ENCODE measurements around the gene ARHGEF37. TPM values are rescaled to one million over a fixed set of nuclear protein-coding genes. Genes with fewer than 3 reads are reported as not detected.
"Not testable (repeated sequence)": the region's sequence is repeated elsewhere in the genome, so short reads cannot be mapped to it uniquely, and the experiment has no call there.

Gene ARHGEF37
- polyA plus RNA-seq, 1 donor, result 4.5 TPM

DNA sequence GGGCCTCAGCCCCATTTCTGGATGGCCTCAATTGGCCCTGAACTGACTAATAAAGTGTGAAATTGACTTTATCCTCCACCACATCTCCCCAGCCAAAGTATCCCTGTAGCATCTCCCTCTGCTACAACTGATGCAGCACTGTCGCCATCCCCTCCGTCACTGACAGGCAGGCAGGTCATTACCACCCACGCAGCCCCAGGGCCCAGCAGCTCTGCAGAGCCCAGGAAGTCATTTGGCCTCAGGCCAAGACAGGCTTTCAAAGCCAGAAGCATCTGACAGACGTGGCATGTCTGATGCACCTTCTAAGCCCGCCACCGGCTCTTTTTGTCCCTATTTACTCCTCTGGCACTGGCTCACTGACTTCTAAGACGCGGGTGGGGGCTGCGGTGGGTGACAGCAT is 65.3 kb downstream of the ARHGEF37 start:
- no peak overlapping the region for H3K27ac ChIP-seq (ENCODE audit: low read length)
- WGBS (ENCODE audit: insufficient coverage, low lambda C conversion rate), result no CpG with 5 or more reads among the region's 9 CpGs

DNA sequence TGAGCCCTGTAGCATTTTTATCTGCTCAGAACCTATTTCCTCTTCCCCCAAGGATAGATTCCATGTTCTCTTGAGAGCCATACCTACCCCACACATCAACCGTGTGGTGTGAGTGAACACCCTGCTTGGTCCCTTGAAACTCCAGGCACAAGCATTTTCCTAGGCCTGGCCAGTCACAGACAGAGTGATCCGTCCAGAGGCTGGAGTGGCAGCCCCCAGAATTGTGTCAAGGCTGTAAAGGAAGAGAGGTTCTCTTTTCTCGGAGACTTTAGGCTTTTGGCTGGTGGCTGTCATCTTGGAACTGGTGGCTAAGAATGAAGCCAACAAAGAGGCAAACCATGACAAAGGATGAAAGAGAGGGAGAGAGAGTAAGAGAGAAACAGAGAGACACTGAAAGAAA is 66.0 kb downstream of the ARHGEF37 start:
- H3K9me3 ChIP-seq (ENCODE audit: control insufficient read depth, low read depth, low read length), result no peaks in the 10 kb centered on the region
- H3K27ac ChIP-seq (ENCODE audit: low read length), result no peak overlapping the region
- H3K27me3 ChIP-seq (ENCODE audit: control insufficient read depth, insufficient read depth, low read length), result no peaks in the 10 kb centered on the region
- H3K4me3 ChIP-seq (ENCODE audit: low read length), result no peak overlapping the region
- no CpG with 5 or more reads among the region's 3 CpGs for WGBS (ENCODE audit: insufficient coverage, low lambda C conversion rate)
- DNase-seq, result no peak
- H3K4me1 ChIP-seq (ENCODE audit: control insufficient read depth, insufficient read depth, low read length), result no peaks in the 10 kb centered on the region
- no peaks in the 10 kb centered on the region for H3K36me3 ChIP-seq (ENCODE audit: control insufficient read depth, insufficient read depth, low read length)

More for the DNA sequence above, 65.3 kb downstream of the ARHGEF37 start:
- Histone ChIP-seq H3K27me3 (ENCODE audit: control insufficient read depth, insufficient read depth, low read length) (no peaks in the 10 kb centered on the region), H3K4me1 (ENCODE audit: control insufficient read depth, insufficient read depth, low read length) (no peaks in the 10 kb centered on the region), H3K9me3 (ENCODE audit: control insufficient read depth, low read depth, low read length) (no peaks in the 10 kb centered on the region), H3K36me3 (ENCODE audit: control insufficient read depth, insufficient read depth, low read length) (no peaks in the 10 kb centered on the region), H3K4me3 (ENCODE audit: low read length) (no peak overlapping the region)
- DNase-seq, result no peak

DNA sequence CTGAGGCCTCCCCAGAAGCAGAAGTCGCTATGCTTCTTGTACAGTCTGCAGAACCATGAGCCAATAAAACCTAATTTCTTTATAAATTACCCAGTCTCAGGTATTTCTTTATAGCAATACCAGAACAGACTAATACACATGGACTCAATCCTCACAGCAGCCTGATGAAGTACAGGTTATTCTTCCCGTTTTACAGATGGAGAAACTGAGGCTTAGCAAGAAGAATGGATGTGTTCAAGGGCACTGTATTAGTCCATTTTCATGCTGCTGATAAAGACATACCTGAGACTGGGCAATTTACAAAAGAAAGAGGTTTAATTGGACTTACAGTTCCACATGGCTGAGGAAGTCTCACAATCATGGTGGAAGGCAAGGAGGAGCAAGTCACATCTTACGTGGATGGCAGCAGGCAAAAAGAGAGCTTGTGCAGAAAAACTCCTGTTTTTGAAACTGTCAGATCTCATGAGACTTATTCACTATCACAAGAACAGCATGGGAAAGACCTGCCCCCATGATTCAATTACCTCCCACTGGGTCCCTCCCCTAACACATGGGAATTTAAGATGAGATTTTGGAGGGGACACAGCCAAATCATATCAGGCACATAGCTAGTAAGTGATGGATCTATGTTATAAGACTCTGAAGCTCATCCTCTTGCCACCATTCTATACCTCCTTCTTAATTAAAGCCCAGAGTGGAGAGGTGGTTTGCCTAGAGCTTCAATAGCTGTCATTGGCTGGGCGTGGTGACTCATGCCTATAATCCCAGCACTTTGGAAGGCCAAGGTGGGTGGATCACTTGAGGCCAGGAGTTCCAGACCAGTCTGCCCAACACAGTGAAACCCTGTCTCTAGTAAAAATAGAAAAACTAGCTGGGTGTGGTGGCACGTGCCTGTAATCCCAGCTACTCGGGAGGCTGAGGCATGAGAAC is 67.4 kb downstream of the ARHGEF37 start:
- not testable (repeated sequence) for H3K27me3 ChIP-seq (ENCODE audit: control insufficient read depth, insufficient read depth, low read length); H3K36me3 ChIP-seq (ENCODE audit: control insufficient read depth, insufficient read depth, low read length); H3K4me3 ChIP-seq (ENCODE audit: low read length); H3K9me3 ChIP-seq (ENCODE audit: control insufficient read depth, low read depth, low read length); H3K4me1 ChIP-seq (ENCODE audit: control insufficient read depth, insufficient read depth, low read length); H3K27ac ChIP-seq (ENCODE audit: low read length); DNase-seq
- WGBS (ENCODE audit: insufficient coverage, low lambda C conversion rate), result no CpG with 5 or more reads among the region's 6 CpGs

DNA sequence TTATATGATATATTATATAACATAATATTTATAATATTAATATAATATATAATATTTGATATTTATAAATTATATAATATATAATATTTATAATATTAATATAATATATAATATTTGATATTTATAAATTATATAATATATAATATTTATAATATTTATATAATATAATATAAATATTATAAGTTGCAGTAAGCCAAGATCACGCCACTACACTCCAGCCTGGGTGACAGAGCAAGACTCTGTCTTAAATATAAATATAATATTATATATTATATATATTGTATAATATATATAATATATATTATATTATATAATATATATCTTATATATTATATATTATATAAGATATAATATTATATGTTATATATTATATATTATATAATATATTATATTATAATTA is 68.4 kb downstream of the ARHGEF37 start:
- H3K36me3 ChIP-seq (ENCODE audit: control insufficient read depth, insufficient read depth, low read length); H3K4me1 ChIP-seq (ENCODE audit: control insufficient read depth, insufficient read depth, low read length); H3K9me3 ChIP-seq (ENCODE audit: control insufficient read depth, low read depth, low read length); H3K4me3 ChIP-seq (ENCODE audit: low read length); H3K27me3 ChIP-seq (ENCODE audit: control insufficient read depth, insufficient read depth, low read length); H3K27ac ChIP-seq (ENCODE audit: low read length); DNase-seq: not testable (repeated sequence)
- no CpG with 5 or more reads among the region's 1 CpG for WGBS (ENCODE audit: insufficient coverage, low lambda C conversion rate)

DNA sequence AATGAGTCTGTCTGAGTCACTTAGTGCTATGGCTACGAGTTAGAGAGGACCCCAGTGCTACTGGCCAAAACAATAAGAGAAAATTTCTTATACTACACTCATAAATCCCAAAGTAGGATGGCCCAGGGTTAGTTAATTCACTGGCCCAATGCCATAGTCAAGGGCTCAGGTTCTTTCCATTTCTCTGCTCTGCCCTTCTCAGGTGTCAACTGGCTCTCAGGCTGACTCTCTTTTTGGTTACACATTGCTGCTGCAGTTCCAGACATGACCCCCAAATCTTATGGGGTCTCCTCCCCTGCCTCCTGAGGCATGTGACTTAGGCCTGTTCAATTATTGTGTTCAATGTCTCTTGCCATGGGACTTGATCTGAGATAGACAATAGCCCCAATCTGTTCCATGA is 70.4 kb downstream of the ARHGEF37 start:
- no peak for DNase-seq
- Histone ChIP-seq H3K9me3 (ENCODE audit: control insufficient read depth, low read depth, low read length) (no peaks in the 10 kb centered on the region), H3K27me3 (ENCODE audit: control insufficient read depth, insufficient read depth, low read length) (no peaks in the 10 kb centered on the region), H3K4me3 (ENCODE audit: low read length) (no peak overlapping the region), H3K4me1 (ENCODE audit: control insufficient read depth, insufficient read depth, low read length) (no peaks in the 10 kb centered on the region), H3K36me3 (ENCODE audit: control insufficient read depth, insufficient read depth, low read length) (no peaks in the 10 kb centered on the region), H3K27ac (ENCODE audit: low read length) (no peak overlapping the region)
- no CpG with 5 or more reads among the region's 1 CpG for WGBS (ENCODE audit: insufficient coverage, low lambda C conversion rate)

DNA sequence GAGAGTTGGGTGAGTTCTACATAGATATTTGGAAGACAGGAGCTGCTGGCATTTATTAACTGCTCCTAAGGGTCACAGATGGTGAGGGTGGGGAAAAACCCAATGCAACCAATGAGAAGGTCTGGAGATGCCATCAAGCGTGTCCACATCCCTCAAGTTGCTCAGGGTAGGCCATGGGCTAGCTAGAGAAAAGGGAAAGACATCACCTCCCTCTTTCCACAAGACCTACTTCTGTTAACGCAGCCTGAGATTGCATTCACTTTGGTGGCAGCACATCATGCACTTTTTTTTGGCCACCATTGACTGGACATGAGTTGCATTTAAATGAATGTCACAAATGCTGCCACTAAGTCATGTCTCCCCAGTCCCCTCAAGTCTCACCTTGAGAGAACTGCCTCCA is 71.4 kb downstream of the ARHGEF37 start:
- Histone ChIP-seq H3K27ac (ENCODE audit: low read length) (no peak overlapping the region), H3K27me3 (ENCODE audit: control insufficient read depth, insufficient read depth, low read length) (no peaks in the 10 kb centered on the region), H3K4me1 (ENCODE audit: control insufficient read depth, insufficient read depth, low read length) (no peaks in the 10 kb centered on the region), H3K4me3 (ENCODE audit: low read length) (no peak overlapping the region), H3K36me3 (ENCODE audit: control insufficient read depth, insufficient read depth, low read length) (no peaks in the 10 kb centered on the region), H3K9me3 (ENCODE audit: control insufficient read depth, low read depth, low read length) (no peaks in the 10 kb centered on the region)
- no peak for DNase-seq
- no CpG with 5 or more reads among the region's 2 CpGs for WGBS (ENCODE audit: insufficient coverage, low lambda C conversion rate)

DNA sequence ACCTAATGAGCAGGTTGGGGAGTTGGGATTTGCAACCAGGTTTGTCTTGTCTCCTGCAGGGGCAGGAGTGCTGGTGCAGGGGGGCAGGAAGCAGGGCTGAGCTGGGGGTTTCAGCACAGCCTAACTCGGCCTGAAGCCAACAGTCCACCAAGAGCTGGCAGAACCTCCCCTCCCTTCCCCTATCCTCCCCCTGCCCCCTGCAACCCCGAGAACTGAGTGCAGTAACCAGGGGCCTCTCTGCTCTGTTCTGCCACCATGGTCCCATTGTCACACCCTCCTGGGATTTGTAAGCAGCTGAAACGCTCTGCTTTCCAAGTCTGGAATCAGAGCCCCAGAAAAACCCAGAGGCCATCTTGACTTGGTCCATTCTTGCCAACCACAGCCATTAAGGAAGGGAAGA is 72.9 kb downstream of the ARHGEF37 start:
- no peaks in the 10 kb centered on the region for H3K36me3 ChIP-seq (ENCODE audit: control insufficient read depth, insufficient read depth, low read length)
- WGBS (ENCODE audit: insufficient coverage, low lambda C conversion rate), result no CpG with 5 or more reads among the region's 3 CpGs
- no peaks in the 10 kb centered on the region for H3K4me1 ChIP-seq (ENCODE audit: control insufficient read depth, insufficient read depth, low read length)
- H3K9me3 ChIP-seq (ENCODE audit: control insufficient read depth, low read depth, low read length), result no peaks in the 10 kb centered on the region
- H3K27ac ChIP-seq (ENCODE audit: low read length), result no peak overlapping the region
- no peak for DNase-seq
- H3K4me3 ChIP-seq (ENCODE audit: low read length), result no peak overlapping the region
- H3K27me3 ChIP-seq (ENCODE audit: control insufficient read depth, insufficient read depth, low read length), result no peaks in the 10 kb centered on the region

DNA sequence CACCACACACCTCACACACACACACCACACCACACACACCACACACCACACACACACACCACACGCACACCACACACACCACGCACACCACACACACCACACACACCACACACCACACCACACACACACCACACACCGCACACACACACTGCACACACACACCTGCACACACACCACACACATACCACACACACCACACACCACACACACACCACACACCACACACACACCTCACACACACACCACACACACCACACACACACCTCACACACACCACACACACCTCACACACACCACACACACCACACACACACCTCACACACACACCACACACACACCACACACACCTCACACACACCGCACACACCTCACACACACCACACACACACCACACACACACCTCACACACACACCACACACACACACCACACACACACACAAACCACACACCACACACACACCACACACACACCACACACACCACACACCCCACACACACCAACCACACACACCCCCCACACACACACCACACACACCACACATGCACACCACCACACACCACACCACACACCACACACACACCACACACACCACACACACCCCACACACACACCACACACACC is 73.7 kb downstream of the ARHGEF37 start:
- Histone ChIP-seq H3K4me3 (ENCODE audit: low read length) (no peak overlapping the region), H3K27ac (ENCODE audit: low read length) (no peak overlapping the region), H3K36me3 (ENCODE audit: control insufficient read depth, insufficient read depth, low read length) (no peaks in the 10 kb centered on the region), H3K27me3 (ENCODE audit: control insufficient read depth, insufficient read depth, low read length) (no peaks in the 10 kb centered on the region), H3K9me3 (ENCODE audit: control insufficient read depth, low read depth, low read length) (no peaks in the 10 kb centered on the region), H3K4me1 (ENCODE audit: control insufficient read depth, insufficient read depth, low read length) (no peaks in the 10 kb centered on the region)
- DNase-seq, result no peak
- WGBS (ENCODE audit: insufficient coverage, low lambda C conversion rate), result no CpG with 5 or more reads among the region's 4 CpGs

DNA sequence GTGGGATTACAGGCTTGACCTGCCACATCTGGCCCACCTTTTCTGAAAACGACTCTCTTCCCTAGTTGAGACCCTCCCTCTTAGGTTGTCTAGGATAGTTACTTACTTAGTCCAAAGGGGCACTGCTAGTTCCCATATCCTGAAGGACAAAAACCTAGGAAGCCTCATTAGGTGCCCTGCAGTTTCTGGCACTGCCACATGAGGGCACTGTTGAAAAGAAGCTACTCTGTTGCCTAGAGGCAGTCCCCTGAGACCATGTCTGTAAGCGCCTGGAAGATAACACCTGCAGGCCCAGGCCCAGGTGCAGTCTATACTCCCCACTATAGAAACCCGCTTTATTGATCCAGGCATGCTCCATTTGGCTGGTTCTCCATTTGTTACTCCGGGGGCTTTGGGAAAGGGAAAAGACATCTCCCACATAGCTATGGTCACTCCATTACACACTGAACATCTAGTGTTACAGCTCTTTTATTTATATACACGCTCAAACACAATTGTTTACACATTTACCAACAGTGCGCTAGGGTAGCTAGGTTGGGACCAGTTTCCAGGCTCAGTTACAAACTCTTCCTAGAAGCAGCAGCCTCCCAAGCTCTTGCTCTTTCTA is 75.4 kb downstream of the ARHGEF37 start:
- H3K36me3 ChIP-seq (ENCODE audit: control insufficient read depth, insufficient read depth, low read length), result no peaks in the 10 kb centered on the region
- H3K27ac ChIP-seq (ENCODE audit: low read length), result no peak overlapping the region
- H3K4me3 ChIP-seq (ENCODE audit: low read length), result no peak overlapping the region
- no peaks in the 10 kb centered on the region for H3K4me1 ChIP-seq (ENCODE audit: control insufficient read depth, insufficient read depth, low read length)
- no peaks in the 10 kb centered on the region for H3K9me3 ChIP-seq (ENCODE audit: control insufficient read depth, low read depth, low read length)
- 50% methylated on average over 2 of the region's 6 CpGs for WGBS (ENCODE audit: insufficient coverage, low lambda C conversion rate)
- H3K27me3 ChIP-seq (ENCODE audit: control insufficient read depth, insufficient read depth, low read length), result no peaks in the 10 kb centered on the region
- no peak for DNase-seq

DNA sequence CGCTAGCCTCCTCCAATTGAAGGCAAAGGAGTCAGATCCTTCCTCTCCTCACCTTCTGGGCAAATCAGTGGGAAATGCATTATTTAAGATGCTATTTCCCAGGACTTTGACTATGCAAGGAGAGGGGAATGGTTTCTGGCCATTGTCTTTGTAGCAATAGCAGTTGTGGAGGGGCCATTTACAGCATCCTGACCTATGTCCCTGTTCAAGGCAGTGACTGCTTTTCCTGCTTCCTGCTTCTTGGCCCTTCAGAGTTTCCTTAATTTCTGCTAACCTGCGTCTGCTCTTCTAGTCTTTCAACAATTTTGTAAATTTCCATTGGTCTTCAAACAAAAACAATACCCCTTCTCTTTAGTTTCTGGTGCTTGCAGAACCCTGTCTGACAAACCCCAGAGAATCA is 76.0 kb downstream of the ARHGEF37 start:
- Histone ChIP-seq H3K36me3 (ENCODE audit: control insufficient read depth, insufficient read depth, low read length) (no peaks in the 10 kb centered on the region), H3K4me3 (ENCODE audit: low read length) (no peak overlapping the region), H3K9me3 (ENCODE audit: control insufficient read depth, low read depth, low read length) (no peaks in the 10 kb centered on the region), H3K27ac (ENCODE audit: low read length) (no peak overlapping the region), H3K4me1 (ENCODE audit: control insufficient read depth, insufficient read depth, low read length) (no peaks in the 10 kb centered on the region), H3K27me3 (ENCODE audit: control insufficient read depth, insufficient read depth, low read length) (no peaks in the 10 kb centered on the region)
- no peak for DNase-seq
- 71% methylated on average over 1 of the region's 2 CpGs for WGBS (ENCODE audit: insufficient coverage, low lambda C conversion rate)

All from large intestine (tissue), 3 donors.